ENCODE measurements around the gene INPP5A.
"Not testable (repeated sequence)": the region's sequence is repeated elsewhere in the genome, so short reads cannot be mapped to it uniquely, and the experiment has no call there.

INPP5A gene

DNA sequence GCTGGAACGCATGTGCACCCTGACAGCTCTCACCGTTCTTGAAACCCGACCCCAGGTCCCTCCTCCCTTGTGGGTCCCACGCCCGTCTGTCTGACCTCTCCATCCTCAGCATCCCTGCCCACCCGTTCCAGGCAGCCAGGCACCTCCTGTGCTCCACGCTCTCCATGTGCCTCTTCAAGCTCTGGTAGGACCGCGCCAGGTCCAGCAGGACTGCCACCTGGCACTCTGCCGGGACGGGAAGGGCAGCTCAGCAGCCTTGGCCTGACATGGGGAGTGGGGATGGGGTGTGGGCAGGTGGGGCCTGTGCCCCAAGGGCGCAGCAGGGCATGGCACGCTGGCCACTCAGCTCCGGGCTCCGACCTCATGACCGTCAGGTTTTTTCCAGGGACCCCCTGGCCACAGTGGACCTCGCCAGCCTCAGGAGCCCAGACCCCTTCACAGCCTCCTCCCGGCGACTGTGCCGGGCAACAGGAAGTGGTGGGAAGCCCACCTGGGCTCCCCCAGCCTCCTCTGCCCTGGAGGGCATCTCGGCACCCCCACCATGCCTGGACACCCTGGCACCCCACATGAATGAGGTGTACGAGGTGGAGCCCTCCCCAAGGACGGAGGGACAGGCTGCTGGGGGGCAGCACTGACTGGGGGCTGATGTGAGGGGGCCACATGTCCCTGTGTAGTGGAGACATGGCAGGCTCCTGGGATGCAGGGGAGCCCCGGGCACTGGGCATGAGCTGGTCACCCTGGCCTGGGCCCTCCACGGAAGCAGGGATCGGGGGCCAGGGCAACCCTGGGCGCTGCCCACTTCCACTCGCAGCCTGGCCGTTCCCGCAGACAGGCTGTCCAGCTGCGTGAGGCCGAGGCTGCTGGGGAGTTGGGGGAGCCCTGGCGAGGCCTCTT, 273.5 kb downstream of the INPP5A start:
- no peak for DNase-seq

- no peak for DNase-seq
Measured at GRCh38 chr10:132811891-132812481, 274.4 kb downstream of the INPP5A start.

- DNase-seq, result no peak
Measured at GRCh38 chr10:132812520-132812919, 274.9 kb downstream of the INPP5A start.

GRCh38 chr10:132813001-132813401, 275.4 kb downstream of the INPP5A start:
- DNase-seq, result no peak

DNA sequence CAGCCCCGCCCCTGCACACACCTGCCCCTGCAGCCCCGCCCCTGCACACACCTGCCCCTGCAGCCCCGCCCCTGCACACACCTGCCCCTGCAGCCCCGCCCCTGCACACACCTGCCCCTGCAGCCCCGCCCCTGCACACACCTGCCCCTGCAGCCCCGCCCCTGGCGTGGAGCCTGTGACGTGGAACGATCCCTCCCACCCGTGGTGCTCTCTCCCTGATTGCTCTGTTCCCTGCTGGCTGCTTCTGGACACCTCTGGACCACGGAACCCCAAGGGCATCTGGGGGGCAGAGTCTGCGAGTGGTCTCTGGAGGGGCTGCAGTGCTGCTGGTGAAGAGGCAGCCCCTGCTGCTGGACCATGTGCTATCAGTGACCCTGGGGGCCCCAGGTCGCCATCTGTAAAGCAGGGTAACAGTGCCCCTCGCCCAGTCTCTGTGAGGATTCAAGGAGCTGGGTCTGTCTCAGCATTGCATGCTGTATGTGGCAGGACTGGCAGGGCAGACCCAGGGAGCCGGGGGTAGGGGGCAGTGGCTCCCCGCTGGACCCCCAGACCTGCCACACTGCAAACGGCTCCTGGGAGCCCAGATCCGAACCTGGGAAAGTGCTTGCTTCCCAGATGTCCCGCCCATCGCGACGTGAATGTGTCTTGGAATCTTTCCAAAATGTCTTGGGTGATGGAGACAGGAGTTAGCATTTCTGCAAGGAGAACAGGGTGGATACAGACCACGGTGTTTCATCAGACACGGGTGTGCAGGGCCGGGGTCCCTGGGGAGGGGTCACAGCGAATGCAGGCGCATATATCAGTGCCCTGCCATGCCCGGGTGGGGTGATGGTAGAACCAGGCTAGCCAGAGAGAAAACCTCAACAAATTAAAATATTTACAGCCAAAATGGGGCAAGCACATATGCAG, 276.2 kb downstream of the INPP5A start:
- no peak for DNase-seq

- DNase-seq, result no peak
Measured at GRCh38 chr10:132814469-132814856, 276.9 kb downstream of the INPP5A start.

DNA sequence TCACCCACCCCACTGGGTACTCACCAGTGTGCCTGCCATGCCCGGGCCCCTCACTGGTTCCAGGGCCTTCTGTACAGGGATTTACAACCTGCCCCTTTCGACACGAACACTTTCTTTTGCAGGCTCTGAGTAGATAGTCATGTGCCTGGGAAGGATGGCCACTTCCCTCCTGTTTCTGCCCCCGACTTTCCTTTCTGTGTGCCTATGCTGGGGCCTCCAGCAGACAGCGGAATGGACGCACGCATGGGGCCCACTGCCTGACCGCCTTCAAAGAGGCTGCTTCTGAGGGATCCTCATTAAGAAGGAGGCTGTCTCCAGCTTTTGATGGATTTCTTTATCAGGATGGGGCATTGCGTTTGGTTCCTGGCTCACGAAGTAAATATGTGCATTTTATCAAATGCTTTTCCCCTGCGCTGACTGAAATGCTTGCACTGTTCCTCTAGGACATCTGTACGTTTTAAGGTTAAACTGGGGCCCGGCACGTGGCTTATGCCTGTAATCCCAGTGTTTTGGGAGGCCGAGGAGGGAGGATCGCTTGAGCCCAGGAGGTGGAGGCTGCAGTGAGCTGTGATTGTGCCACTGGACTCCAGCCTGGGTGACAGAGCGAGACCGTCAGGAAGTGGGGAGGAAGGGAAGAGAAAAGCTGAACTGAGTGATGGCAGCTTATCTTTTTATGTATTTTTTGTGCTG, 277.7 kb downstream of the INPP5A start:
- DNase-seq, result no peak

DNA sequence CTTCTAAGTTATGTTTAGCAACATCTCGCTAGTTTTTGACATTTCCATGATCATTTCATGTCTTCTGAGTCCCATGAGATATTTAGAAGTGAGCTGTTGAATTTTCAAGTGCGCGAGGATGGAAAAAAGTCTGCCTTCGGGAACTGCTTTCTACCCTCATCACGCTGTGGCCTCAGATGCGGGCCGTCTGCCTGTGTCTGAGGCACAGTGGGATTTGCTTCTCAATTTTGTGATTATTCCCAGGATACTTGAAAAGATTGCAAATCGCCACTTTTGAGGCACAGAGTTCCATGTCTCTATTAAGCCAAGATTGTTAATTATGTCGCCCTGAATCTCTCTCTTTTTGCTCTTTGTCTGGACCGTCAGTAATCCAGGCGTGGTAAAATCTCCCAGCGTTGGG, 279.1 kb downstream of the INPP5A start:
- no peak for DNase-seq

GRCh38 chr10:132817701-132818211, 280.2 kb downstream of the INPP5A start:
- DNase-seq, result no peak

GRCh38 chr10:132820056-132820455, 282.5 kb downstream of the INPP5A start:
- DNase-seq, result no peak

GRCh38 chr10:132825783-132826523, 288.4 kb downstream of the INPP5A start:
- not testable (repeated sequence) for DNase-seq

GRCh38 chr10:132826524-132827422, 289.2 kb downstream of the INPP5A start:
- no peak for DNase-seq

DNA sequence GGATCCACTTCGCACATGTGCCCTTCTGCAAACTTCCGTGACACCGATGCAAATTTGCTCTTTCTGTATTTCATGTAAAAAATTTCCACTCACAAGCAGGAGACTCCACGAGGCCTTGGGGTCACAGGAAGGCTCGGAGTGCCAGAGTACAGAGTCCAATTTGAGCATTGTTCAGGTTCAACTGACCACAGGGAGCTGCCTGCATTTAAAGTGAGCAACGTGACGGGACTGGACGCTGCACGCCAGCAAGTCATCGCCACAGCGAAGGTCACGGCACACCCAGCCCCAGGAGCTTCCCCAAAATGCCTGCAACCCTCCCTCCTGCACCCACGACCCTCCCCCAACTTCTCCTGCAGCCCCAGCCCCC, 289.8 kb downstream of the INPP5A start:
- no peak for DNase-seq

GRCh38 chr10:132827861-132828539, 290.4 kb downstream of the INPP5A start:
- DNase-seq, result no peak

DNA sequence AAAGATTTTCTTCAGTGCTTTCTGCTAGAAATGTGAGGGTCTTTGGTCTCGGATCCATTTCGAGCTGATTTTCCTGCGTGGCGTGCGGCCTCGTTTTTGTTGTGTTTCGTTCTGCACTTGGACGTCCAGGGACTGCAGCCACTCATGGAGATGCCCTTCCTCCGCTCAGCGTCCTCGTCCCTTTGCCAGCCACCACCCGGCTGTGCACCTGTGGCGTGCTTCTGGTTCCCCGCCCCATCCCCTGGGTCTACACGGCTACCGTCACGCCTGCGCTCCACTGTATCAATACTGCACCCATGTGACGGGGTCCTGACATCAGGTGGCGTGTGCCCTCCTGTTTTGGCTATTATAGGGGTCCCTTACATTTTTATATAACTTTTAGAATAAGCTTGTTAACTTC, 291.1 kb downstream of the INPP5A start:
- DNase-seq, result no peak

DNA sequence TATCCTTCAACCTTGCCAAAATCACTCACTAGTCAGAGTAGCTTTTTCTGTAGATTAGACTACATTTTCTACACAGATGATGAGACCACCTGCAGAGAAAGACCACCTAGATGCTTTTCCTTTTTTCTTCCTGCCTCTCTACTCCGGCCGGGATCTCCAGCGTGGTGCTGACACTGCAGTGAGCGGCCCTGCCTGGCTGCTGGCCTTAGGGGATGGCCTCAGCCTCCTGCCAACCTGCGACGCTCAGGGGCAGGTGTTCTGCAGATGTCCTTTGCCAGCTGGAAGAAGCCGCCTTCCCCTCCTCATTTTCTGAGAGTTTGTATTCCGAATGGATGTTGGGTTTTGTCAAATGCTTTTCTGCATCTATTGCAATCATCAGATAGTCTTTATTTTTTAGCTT, 291.8 kb downstream of the INPP5A start:
- DNase-seq, result no peak

DNA sequence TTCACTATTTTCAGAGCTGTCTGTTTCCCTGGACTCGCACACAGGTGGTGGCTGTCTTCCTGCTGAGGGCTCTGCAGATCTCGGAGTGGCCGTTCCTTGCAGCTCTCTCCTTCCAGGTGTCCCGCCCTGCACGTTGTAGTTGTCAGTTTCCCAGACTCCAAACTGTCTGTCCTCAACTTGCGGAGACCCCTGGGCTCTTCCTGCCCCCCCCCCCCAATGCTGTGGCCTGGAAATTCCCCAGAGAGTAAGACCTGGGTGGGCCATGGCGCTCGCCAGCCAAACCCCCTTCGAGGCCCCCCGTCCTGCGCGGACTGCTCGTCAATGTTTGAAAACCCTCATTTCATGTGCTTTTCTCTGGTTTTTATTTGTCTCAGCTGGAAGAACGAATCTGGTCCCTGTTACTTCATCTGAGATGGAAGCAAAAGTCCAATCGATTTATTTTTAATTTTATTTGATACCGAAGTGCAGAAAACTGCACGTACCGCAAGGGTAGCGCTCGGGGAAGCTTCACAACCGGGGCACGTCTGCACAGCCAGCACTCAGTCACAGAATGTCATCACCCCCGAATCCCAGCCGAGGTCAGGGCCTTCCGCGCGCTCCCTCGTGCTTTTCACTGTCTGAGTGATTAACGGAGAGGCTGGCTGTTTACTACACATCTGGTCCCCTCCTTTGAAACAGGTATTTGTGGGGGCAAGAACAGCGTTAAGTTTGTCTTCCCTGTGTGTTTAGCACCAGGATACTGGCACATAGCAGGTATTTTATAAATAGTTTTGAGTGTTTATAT, 294.8 kb downstream of the INPP5A start:
- no peak for DNase-seq

Data from fibroblast of skin of right biceps (primary cell).